AG20443 (cell line): ENCODE results near the gene TGM1.

Source experiments
- DNase-seq: peaks from one replicate; pipeline ENCODE4 v3.0.0; 2012; ENCODE audit warnings: low spot score, mixed read lengths

The TGM1 gene

DNA sequence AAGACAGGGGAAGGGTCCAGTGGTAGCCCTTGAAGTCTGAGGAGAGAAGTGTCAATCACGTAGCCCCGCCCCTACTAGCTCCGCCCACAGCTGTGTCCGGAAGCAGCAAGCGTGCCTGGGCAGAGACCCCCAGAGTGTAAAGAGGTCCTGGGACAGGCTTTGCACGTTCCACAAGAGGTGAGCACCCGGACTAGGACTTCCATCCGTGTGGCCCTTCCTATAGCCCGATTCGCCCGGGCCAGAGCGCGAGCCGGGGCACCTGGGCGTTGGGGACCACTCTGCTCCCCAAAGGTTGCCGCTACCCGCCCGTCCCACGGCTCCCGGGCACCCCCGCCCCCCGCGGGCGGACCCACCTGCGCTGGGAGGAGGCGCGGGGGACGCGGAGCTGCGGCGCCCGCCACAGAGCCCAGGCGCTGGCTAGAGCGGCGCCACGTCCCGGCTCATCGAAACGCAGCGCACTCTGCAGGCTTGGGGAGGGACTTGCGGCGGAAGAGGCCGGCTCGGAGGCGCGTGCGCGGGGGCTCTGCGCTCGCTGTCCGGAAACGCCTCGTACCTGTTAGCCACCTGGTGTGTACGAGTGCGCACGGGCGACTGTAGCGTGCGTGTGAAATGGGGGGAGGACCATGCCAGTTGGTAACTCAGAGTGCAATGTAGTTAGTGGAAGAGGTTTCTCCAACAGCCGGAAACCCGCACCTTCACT, 8.3 kb upstream of the TGM1 start, which contains the start of gene RABGGTA:
TSS of gene RABGGTA (minus strand) at position 464 of the 700 bp plus-strand sequence. CDS start 482 bp downstream, outside the sequence.
- DNase-seq = peak; percentile 98

DNA sequence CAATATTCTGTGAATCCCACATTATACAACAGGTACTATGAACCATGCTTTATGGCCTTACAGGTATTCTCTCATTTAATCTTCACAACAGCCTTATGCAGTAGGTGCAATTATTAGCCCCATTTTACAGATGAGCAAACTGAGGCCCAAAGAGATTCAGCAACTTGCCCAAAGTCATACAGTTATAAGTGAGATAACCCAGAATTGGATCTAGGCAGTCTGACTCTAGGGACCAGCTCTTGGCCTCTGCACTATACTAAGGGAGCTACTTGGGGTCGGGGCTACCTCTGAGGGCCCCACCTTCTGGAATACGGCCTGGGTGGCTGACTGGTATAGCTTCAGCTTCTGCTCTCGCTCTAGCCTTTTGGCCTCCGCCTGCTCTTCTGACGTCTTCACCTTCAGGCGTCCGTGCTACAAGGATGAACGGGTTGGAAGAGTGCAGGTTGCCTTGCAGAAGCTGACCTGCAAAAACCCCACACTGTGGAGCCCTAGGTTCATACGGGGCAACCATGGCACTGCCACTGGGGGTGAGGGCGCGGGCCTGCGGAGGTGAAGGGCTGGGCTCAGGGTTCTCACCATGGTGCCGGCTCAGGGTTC, 7.7 kb upstream of the TGM1 start:
- no peak for DNase-seq

DNA sequence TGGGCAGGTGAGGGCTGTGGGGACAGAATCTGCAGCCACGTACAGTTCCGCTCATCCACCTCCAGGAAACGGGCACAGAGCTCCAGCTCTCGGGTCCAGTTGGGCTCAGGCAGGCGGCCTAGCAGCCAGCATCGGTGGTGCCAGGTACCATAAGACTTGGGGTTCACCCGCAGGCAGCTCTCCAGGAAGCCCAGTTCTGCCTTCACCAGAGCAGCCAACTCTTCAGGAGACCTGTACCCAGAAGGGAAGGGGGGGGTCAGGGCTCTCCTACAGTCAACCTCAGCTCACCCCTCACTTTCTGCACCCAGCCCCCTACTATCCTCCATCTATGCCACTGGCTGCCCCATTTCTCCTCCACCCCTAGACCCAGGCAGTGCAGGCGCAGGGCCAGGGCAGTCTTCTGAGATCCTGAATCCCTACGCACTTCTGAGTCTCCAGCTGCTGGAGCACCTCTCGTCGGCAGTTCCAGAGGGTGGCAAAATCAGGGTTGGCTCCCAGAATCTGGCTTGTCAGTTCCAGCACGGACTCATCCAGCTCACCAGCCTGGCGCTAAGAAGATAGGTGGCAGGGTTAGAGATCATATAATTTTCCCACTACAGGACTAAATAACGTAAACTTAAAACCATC, 7.0 kb upstream of the TGM1 start:
- DNase-seq = no peak

DNA sequence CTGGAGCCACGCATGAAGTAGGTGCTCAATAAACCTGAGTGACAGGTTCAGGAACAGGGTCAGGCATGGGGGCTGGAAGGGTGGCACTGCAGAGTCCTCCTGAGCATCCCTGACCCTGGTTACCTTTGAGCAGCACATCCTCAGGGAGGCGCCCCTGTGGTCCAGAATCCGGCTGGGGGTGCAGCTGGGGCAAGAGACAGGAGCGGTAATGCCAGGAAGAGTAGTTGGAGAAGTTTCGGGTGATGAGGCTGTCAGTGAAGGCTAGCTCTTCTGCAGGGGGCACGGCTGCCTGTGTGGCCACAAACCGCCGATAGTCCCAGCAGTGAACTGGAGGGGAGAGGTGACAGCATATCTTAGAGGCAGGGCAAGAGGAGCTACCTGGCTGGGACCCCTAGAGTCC, 6.4 kb upstream of the TGM1 start:
- DNase-seq = no peak

DNA sequence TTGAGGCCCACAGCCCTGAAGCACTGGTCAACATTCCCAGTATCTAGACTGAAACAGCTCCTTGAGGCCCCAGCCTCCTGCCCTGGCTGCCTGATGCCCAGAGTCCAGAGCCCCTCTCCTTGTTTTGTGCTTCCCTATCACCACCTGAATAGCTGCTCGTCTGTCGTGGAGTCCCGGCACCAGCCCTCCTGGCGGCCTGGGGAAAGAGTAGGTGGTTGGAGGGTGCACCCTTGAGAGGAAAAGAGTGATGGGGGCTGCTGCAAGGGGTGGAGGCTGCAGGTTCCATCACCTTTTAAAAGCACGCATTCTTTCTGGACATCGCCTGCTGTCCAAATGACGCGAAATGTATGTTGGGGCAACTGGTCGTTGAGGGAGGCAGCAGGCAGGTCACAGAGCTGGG, 5.2 kb upstream of the TGM1 start:
- DNase-seq = no peak

DNA sequence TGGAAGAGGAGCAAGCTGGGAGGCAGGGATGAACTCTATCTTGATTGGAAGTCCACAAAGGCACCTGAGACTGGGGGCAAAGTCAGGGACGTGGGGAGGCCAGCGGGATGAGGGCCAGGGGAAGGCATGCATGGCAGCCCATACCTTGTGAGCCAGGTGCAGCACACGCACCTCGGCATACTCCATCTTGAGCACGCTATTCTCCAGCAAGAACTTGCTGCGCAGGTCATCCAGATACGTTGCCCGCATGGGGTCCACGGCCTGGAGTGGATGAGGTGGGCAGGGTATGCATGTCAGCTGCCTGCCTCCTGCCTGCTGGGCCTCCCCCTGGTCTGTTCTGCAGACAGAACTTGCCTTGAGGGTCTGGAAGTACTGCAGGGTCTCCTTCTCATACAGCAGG, 4.5 kb upstream of the TGM1 start:
- DNase-seq = no peak

DNA sequence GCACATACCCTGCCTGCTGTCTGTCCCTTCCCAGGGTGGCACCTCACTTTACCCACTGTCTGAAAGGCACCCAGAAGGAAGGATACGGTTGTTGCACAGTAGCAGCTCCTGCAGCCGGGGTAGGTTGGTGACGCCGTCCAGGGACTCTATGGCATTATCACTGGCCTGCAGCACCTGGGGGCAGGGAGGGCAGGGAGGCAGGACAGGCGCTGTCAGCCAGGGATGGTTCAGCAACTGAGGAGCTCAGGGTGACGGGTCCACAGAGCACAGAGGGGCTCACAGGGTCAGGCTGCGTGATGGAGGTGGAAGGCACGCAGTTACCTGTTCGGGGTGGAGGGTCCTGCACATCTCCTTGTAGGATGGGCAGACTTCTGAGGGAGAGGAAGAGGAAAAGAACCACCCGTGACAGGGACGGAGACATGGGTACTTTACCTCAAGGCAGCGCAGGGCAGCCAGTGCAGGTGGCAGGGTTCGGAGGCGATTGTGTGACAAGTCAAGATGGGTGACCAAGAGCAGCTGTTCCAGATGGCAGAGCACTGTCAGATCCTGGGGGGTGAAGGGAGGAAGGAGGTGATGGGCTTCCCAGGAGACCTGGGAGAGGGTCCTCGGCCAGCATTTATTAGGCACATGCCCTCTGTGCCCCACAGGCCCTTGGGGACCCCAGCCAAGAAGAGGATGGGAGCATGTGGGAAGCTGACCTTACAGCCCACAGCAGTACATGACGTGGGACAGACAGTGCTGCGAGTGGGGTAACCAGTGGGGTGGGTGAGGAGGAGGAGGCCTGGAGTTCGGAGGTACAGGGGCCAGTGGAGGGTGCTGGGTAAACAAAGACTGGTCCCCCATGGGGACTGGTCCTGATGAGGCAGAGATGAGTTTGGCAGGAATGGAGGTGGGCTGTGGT, 3.6 kb upstream of the TGM1 start:
- DNase-seq = no peak

DNA sequence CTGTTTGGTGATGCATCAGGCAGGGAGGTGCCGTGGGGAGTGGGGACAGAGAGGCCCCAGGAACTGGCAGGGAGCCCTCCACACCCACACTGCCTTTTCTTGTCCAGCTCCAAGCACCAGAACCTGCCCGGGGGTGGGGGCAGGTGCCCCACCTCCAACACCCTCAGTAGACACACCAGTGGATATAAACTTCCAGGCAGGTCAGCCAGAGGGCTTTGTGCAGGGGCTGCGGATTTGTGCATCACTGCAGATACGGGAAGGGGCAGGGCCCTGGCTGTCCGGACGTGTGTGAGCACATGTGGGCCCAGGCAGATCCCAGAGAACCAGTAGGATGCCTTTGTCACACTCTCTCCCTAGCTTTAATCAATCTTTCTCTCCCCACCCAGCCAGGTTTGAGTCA, 1.3 kb upstream of the TGM1 start:
- DNase-seq = no peak

DNA sequence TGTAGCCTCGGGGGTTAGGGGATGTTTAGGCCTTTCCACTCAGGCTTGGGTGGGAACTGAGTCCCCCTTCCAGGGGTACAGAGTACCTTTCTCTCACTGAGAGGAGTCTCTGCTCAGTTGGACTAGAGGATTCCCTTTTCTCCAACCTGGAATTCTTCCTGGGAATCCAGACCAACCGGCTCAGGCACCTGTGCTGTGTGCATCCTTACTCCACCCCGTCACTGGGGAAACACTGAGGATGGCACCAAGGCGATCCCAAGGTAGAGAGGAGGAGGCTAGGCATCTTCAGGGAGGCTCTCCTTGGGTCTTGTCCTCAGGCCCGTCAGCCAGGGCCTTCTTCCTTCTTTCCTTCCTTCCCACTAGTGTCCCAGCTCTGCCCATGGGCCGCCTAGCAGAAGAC, 871 bp upstream of the TGM1 start:
- no peak for DNase-seq

DNA sequence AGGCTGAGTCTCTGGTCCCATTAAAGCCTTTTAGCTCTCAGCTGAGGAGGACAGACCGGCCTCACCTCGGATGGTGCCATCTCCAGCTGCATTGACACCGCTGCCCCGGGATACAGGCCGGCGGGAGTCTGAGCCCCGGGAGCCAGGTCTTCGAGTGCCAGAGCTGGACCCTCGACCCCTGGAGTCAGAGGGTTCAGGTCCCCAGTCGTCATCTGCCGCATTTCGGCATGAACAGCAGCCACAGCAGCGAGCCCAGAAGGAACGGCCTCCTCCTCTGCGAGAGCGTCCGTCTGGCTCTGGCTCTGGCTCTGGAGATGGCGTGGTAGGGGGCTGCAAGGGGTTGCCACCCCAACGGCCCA, 1.0 kb downstream of the TGM1 start:
- no peak for DNase-seq

DNA sequence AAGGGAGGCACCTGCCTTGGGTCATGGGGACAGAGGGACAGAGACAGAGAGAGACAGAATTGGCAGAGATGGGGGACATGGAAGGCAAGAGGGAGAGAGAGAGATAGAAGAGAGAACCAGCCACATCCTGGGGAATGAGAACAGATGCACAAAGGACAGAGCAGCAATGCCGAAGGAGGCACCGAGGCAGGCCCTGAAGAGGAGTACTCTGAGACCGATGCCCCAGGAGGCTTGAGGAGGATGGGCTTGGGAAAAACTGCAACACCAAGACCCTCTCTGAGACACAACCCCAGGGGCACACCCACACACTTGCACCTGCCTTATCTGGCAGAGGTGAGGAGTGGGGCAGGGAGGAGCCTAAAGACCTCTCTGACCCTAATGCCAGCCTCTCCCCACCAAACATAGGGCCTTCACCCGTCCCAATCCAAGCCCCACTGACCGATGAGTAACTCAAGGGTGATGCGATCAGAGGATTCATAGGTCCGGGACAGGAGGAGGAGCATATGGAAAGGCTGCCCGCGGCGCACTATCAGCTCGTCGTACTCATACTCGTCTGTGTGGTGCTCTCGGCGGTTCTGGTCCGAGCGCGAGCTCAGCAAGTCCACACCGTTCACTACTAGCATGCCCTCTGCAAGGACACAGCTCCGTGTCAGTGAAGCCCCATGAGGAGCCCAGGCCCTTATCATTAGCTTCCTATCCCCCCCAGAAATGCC, 1.6 kb downstream of the TGM1 start:
- no peak for DNase-seq

DNA sequence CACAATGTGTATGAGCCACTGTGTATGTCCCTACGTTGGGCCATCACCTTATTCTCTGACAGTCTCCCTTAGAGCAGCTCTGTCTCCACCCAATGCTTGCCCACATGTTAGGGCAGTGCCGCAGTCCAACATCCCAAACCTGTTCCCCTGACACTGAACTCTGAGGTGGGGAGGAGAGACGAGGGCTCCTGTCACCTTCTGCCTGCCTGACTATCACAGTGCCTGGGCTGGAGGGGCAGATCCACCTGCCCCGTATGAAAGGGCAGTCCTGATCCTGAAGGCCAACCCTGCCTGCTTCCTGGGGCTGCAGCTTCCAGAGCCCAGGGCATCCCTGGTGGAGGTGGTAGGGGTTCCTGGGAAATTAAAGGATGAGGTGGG, 2.2 kb downstream of the TGM1 start:
- DNase-seq = no peak

DNA sequence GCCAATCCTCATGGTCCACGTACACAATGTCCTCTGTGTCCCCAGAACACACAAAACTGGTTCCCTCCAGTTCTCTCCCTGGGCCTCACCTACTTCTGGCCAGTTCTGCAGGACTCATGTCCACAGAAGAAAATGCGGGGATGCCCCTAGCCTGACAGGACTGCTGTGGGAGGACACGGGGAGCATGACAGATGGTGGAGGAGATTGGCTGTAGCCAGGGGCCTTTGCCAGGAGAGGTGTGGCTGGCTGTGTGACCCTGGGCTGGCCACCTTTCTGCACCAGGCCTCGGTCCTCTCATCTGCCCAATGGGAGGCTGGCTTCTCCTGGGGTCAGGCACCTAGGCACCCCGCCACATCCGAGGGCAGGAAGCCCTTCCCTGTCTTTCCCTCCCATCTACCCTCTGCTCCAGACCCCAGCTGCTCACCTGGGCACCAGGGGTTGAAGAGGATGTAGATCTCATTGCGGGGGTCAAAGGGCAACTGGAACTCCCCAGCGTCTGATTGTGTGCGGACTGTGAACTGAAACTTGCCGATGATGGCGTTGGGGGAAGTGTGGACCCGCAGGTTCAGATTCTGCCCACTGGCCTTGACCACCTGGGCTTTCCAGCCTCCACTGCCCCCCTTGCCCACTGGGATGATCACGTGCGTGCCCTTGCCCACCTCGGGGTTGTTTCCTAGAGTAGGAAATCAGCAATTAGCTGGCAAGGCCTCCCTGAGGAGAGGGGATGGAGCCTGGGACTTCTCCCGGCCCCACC, 2.8 kb downstream of the TGM1 start:
- DNase-seq = no peak

DNA sequence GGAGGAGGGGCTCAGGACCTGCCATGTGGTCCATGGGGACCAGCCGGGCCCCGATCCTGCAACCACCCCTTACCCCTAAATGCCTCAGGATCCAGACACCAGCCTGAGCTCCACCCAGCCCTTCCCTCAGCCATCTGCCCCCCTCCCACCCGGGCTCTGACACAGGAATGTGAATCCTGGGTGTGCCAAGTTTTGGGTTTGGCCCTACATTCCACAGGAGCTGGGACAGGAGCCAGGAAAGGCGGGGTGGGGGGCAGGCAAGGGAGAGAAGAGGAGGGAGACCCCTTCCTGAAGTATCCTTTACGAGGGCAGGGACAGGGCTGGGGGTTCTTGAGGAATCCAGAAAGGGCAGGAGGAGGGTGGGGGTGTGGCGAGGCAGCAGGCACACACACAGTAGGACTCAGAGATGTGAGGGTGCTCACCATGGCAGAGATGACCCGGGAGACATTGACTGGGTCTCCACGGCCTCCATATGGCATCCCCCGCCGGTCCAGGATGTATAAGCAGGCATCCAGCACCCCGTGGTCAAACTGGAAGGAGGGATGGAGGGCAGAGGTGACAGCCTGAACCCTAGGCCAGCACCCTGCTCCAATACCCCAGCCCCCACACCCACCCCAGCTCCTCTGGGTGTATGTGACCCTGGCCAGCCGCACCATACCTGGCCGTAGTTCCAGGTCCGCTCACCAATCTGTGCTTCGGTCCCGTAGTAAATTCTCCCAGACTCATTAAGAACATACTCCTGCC, 3.5 kb downstream of the TGM1 start:
- peak; percentile 90 for DNase-seq

DNA sequence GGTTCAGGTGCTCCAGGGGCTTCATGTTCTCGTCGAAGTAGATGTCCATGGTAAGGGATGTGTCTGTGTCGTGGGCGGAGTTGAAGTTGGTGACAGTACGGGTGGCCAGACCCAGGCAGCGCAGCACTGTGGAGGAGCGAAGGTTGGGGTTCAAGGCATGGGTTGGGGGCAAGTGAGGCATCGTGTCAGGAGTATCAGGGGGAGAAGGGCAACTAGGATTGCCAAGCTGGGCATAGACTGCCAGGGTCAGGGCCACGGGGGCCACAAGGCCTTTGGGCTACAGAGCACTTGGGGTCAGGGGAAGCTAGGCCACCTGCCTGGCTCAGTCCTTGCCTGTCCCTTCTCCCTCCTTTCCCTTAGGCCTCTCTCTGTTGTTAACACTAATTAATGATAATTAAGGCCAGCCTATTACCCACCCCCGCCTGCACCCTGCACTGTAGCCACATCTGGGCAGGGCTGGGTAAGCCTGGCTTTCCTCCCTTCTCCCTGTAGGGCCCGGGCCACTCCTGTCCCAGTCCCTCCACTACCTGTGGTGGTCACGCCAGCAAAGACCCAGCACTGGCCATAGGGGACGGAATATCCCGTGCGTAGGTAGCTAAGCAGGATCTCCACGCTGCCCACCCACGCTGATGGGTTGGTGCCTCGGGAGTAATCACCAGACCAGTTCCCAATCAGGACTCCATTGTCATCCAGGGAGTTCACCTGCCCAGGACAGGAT, 4.3 kb downstream of the TGM1 start:
- DNase-seq = no peak

DNA sequence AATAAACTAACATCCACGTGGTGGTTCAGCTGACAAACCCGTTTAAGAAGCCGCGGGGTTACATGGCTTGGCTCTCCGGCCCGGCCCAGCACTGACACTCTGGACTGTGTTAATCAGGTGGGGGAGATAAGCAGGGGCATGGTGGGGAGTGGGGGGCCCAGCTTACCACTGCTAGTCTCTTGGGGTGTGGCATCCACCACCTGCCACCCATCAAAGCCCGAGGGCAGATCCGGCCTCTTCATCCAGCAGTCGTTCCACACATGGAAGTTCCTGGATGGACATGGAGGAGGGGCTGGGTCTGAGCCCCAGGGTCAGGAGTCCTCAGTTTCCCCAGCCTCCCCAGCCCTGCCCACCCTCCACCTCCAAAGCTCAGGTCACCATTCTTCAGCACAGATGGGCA, 4.9 kb downstream of the TGM1 start:
- no peak for DNase-seq

DNA sequence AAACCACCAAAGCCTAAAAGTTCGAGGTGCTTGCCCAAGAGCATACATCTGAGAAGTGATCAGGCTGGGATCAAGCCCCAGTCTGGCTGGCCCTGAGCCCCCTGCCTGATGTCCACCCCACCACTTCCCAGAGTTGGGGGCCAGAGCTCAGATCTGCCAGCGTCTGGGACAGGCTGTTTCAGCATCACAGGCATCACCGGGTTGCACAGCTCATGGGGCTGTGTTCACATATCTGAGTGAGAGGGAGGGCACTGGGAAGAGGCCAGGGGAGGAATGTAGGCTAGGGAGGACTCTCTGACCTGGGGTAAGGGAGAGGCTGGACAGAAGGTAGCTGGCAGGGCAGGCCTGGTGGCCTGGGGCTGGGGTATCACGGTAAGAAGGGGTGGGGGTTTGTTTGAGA, 6.0 kb downstream of the TGM1 start:
- DNase-seq = peak; percentile 36

DNA sequence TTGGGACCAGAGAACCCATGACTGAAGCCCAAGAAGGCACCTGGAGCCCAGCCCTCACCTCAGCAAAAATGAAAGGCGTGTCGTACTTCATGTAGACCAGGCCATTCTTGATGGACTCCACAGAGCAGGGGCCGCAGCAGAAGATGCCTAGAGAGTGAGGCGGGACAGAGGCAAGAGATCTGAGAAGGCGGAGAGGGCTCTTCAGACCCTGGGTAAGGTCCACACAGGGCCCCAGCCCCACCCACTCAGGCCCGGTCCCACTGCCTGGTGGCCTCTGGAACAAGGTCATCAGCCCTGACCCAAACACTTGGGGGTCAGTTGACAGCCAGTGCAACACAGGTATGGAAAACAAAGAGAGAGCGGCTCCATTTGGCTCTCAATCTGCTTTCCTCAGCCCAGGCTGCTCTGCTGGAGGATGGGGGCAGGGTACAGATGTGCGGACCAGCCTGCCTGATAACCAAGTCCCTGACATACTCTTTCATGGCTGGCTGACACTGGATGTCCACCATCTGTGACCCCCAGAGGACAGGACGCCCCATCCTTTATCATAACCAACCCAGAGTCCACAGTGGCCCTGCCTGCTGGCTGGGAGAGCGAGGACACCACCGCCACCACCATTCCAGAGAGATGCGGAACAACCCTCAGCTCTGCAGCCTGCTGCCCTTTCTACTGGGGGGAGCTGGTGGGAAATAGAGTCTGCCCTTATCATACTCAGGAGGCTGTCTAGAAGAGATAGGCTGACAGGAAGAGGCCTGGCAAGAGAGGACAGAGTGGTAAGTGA, 6.9 kb downstream of the TGM1 start:
- DNase-seq = no peak

DNA sequence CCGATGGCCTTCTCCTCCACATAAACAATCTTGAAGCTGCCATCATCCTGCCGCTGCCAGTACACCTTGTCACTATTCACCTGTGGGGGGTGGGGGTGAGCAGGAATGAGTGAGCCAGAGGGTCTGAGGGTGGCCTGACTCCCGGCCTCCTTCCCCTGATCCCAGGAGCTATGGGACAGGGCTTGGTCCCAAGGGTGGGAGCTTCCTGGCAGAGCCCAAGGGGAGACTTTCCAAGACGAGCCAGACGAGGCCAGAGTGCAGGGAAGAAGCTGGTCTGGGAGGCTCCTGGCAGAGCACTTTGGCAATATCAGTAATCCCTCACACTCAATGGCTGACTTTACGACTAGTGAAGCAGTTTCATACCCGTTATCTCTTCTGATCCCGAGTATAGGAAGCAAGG, 7.5 kb downstream of the TGM1 start:
- no peak for DNase-seq
